ENCODE measurements around the gene ATXN3.

DNA sequence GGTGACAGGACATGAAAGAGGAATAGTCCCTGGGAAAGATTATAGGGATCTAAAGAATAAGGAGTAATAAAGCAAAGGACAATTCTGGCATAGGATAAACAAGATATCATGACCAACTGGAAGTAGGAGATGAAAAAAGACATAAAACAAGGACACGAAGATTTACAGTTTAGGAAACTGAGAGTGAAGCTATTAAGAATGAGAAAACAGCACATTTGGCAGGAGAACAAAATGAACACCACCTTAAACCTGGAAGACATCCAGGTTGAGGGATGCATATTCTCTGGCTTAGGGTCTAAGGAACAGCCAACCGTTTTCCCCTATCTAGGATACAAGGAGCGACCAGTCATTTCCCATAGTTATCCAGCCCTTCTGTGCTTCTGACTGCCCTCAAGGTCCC lies 68.4 kb downstream of the ATXN3 start:
- TF ChIP-seq, protein P1, sequence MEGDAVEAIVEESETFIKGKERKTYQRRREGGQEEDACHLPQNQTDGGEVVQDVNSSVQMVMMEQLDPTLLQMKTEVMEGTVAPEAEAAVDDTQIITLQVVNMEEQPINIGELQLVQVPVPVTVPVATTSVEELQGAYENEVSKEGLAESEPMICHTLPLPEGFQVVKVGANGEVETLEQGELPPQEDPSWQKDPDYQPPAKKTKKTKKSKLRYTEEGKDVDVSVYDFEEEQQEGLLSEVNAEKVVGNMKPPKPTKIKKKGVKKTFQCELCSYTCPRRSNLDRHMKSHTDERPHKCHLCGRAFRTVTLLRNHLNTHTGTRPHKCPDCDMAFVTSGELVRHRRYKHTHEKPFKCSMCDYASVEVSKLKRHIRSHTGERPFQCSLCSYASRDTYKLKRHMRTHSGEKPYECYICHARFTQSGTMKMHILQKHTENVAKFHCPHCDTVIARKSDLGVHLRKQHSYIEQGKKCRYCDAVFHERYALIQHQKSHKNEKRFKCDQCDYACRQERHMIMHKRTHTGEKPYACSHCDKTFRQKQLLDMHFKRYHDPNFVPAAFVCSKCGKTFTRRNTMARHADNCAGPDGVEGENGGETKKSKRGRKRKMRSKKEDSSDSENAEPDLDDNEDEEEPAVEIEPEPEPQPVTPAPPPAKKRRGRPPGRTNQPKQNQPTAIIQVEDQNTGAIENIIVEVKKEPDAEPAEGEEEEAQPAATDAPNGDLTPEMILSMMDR (IDR thresholded peaks at IDR 0.05): no peak
- TF ChIP-seq POLR2A (IDR thresholded peaks at IDR 0.05) (no peak), POLR2AphosphoS5 (IDR thresholded peaks at IDR 0.05; ENCODE audit: insufficient read depth in 1 of 2, low read depth in 1 of 2) (no peak)

Measured in vagina (tissue), 2 donors.